ENCODE measurements around the gene HLA-DRA. TPM values are rescaled to one million over a fixed set of nuclear protein-coding genes. Genes with fewer than 3 reads are reported as not detected.
A peak's percentile ranks its signal among the peaks of the same experiment; 100 is the strongest.

HLA-DRA gene
- total and polyA plus RNA-seq, 2 experiments from 2014 or later = 6.9 to 7.7 TPM

- TF ChIP-seq ZNF462 (CRISPR knock-in tag; IDR thresholded peaks at IDR 0.05) = no peak
- TF ChIP-seq NANOG (IDR thresholded peaks at IDR 0.05; ENCODE audit: borderline replicate concordance) = no peak
- no peak for TF ChIP-seq REST (IDR thresholded peaks at IDR 0.05; ENCODE audit: unreplicated experiment)
- TF ChIP-seq STAT1 (IDR thresholded peaks at IDR 0.05; ENCODE audit: unreplicated experiment) = no peak
Observed at GRCh38 chr6:32405656-32406055, 34.0 kb upstream of the HLA-DRA start (continued).

DNA sequence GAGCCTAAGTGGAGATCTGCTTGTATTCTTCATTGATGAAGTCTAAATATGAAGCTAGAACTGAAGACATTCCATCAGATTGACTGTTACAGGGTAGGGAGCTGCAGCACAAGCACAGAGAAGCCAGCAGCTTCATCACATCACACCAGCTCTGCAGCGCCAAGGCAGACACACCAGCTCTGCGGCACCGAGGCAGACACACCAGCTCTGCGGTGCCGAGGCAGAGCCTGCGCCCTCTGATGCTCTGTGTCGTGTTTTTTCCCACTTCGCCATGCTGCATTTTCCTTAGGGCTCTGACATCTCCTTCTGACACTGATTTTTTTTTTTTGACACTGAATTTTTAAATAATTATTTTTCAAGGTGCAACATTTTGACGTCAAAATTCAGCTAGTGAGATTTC, 33.5 kb upstream of the HLA-DRA start:
- H3K4me3 Mint-ChIP-seq = no peak overlapping the region
- H3F3A ChIP-seq (replicated peaks; ENCODE audit: low read depth) = no peaks in the 10 kb centered on the region
- peaks cover 8% of the 10 kb centered on the region for H3K27me3 Mint-ChIP-seq (ENCODE audit: insufficient read depth, low read depth, poor library complexity)
- H3K4me1 ChIP-seq (ENCODE audit: insufficient read depth) = no peaks in the 10 kb centered on the region
- H3K9me2 ChIP-seq (ENCODE audit: insufficient read depth) = no peaks in the 10 kb centered on the region
- no peak overlapping the region for H3K4me3 ChIP-seq
- H3K79me2 ChIP-seq (replicated peaks; ENCODE audit: insufficient read depth) = no peaks in the 10 kb centered on the region
- no peak overlapping the region for H3K4me2 ChIP-seq
- H2AFZ ChIP-seq = peak overlapping the region; percentile 40; the same call in 1 of the 2 replicates
- no peaks in the 10 kb centered on the region for H3K36me3 ChIP-seq (ENCODE audit: insufficient read depth)
- H3K9me3 Mint-ChIP-seq = peaks cover 3% of the 10 kb centered on the region; the same call in 1 of the 3 replicates
- H3K27ac ChIP-seq (ENCODE audit: low read depth) = no peak overlapping the region
- no peaks in the 10 kb centered on the region for H3K36me3 Mint-ChIP-seq (ENCODE audit: low read depth)
- DNase-seq (ENCODE audit: low spot score) (no peak), ATAC-seq (peak; percentile 58)
- no peak overlapping the region for H3K27ac Mint-ChIP-seq
- no peaks in the 10 kb centered on the region for H3K27me3 ChIP-seq (ENCODE audit: insufficient read depth)
- no peaks in the 10 kb centered on the region for H4K20me1 ChIP-seq (replicated peaks; ENCODE audit: insufficient read depth)
- peaks cover 3% of the 10 kb centered on the region; the same call in 2 of the 3 replicates for H3K4me1 Mint-ChIP-seq
- TF ChIP-seq NANOG (IDR thresholded peaks at IDR 0.05; ENCODE audit: borderline replicate concordance) (no peak), ZNF462 (CRISPR knock-in tag; IDR thresholded peaks at IDR 0.05) (no peak), ZNF114 (CRISPR knock-in tag; IDR thresholded peaks at IDR 0.05) (no peak)

Measured in GM23338 (cell line).